Left ventricle myocardium inferior (tissue), 1 donor: ENCODE results near the gene NPB. TPM values are rescaled to one million over a fixed set of nuclear protein-coding genes. Genes with fewer than 3 reads are reported as not detected.

ENCODE experiments used
- DNase-seq: peaks from one replicate; pipeline ENCODE4 v3.0.0-alpha.2; 2020
- H3K27ac ChIP-seq: fragments of 200-600 bp; replicated peaks from 2 replicates; pipeline ENCODE4 v1.8.0; 2021
- H3K27me3 ChIP-seq: fragments of 200-600 bp; 2 replicates; pipeline ENCODE4 v1.8.0; 2021; ENCODE audit warnings: low read depth
- H3K36me3 ChIP-seq: fragments of 200-600 bp; 2 replicates; pipeline ENCODE4 v1.8.0; 2021
- H3K4me1 ChIP-seq: fragments of 200-600 bp; 2 replicates; pipeline ENCODE4 v1.8.0; 2021
- H3K4me3 ChIP-seq: fragments of 200-600 bp; 2 replicates; pipeline ENCODE4 v1.8.0; 2021; ENCODE audit warnings: mild to moderate bottlenecking, moderate library complexity
- H3K9me3 ChIP-seq: fragments of 200-600 bp; replicated peaks from 2 replicates; pipeline ENCODE4 v1.8.0; 2021
- CTCF ChIP-seq: fragments of 200-600 bp; IDR thresholded peaks from 2 replicates; pipeline ENCODE4 v1.8.0; 2021; ENCODE audit warnings: antibody characterized with exemption, mild to moderate bottlenecking, borderline replicate concordance
- intact Hi-C: fragments of 100-400 bp; cut with micrococcal nuclease; formaldehyde crosslinking; loops from one replicate; pipeline ENCODE4 v1.11.0; 2022
- total RNA-seq: library from RNA; stranded (reverse); fragmentation: NEBNext Ultra II Directional; extraction: Animal tissue kit (Norgen Biotek cat#: 25700); gene quantifications from one replicate; pipeline ENCODE4 v1.2.1, GENCODE V29; 2021
- donor health status: DM: no; HTN: yes; CAD: no; lungs with severe emphysema.

NPB gene
- total RNA-seq, 1 donor from 2014 or later = 0.19 TPM

- peaks cover 41% of the 10 kb centered on the region for H3K27me3 ChIP-seq
- intact Hi-C loops = no loop called here
- peaks cover 47% of the 10 kb centered on the region for H3K4me1 ChIP-seq
- peak; percentile 78 for DNase-seq
- H3K36me3 ChIP-seq = no peaks in the 10 kb centered on the region
- no peaks in the 10 kb centered on the region for H3K9me3 ChIP-seq
- peak overlapping the region; percentile 78 for H3K27ac ChIP-seq
- no peak for TF ChIP-seq CTCF
- H3K4me3 ChIP-seq = peak overlapping the region; percentile 28
Measured at GRCh38 chr17:81939881-81940385, 37.9 kb downstream of the NPB start.

DNA sequence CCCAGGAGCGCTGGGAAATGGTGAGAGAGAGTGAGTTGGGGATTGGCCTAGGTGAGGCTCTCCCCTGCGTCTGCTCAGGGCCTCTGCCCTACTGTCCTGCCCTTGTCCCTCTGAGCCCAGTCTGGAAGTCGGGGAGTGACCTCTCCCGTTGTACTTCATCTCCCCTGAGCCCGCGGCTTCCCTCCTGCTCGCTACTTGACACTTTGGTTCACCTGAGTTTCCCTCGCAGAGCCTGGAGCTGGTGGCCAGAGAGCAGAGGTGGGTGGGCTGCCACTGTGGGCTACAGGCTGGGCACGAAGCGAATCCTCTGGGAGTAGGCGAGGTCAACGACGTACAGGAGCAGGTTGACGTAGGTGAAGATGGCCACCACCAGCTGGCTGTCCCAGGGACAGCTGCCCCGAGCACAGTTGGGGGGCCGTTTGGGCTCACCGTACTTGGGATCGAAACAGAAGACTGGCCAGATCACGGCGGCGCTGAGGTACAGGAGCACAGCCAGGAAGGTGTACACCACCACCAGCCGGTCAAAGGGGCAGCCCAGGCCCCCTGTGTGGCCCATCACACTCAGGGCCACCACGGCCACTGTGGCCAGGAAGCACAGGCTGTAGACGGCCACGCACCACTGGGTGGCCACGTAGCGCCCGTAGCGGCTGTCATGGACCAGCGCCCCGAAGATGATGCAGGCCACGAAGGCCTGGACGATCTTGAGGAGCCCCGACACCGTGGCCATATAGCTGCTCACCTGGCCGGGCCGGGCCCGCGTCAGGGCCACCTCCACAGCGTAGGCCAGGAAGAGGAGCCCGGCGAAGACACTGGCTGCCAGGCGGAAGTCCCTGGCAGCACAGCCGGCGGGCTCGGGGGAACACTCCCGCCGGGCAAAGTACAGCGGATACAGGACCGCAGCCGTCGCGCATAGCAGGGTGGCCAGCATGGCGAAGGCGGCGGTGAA lies 38.8 kb downstream of the NPB start:
- no peak for TF ChIP-seq CTCF
- H3K4me1 ChIP-seq = peaks cover 47% of the 10 kb centered on the region
- DNase-seq = no peak
- peak overlapping the region; percentile 64 for H3K4me3 ChIP-seq
- no peaks in the 10 kb centered on the region for H3K9me3 ChIP-seq
- intact Hi-C loops = no loop called here
- H3K36me3 ChIP-seq = no peaks in the 10 kb centered on the region
- H3K27ac ChIP-seq = peak overlapping the region; percentile 78
- H3K27me3 ChIP-seq = peaks cover 42% of the 10 kb centered on the region

DNA sequence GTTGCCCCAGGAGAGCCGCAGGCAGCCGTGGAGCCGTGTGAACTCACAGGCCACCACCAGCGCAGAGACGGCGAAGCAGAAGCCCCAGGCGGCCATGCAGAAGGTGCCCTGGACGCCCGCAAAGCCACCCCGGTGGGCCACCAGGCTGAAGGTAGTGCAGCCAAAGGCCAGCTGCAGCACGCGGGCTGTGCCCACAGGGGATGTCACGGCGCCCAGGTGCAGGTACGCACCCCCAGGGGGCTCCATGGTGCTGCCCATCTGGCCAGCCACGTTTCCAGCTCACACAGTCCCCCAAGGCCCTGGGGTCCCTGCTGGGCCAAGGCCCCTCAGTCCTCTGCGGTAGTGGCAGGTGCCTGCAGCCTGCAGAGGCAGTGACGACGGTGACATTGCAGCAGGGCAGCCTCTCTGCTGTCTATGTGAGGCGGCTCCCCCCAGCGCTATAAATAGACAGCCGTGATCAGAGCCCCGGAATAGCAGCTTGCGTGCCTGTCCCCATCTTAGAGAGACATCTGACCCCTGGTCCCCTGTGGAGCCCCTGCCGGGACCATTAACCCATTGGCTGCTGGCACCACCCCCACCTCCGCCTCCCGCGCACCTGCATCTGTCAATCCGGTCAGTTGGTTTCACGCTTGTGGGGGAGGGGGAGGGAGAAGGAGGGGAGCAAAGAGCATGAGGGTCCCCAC lies 39.6 kb downstream of the NPB start:
- Histone ChIP-seq H3K27ac (peak overlapping the region; percentile 78), H3K27me3 (peaks cover 42% of the 10 kb centered on the region), H3K9me3 (no peaks in the 10 kb centered on the region), H3K4me3 (peak overlapping the region; percentile 64), H3K4me1 (peaks cover 45% of the 10 kb centered on the region), H3K36me3 (no peaks in the 10 kb centered on the region)
- no peak for TF ChIP-seq CTCF
- peak; percentile 61 for DNase-seq
- intact Hi-C loops = no loop called here

- Histone ChIP-seq H3K4me3 (peak overlapping the region; percentile 64), H3K9me3 (no peaks in the 10 kb centered on the region), H3K27ac (peak overlapping the region; percentile 78), H3K27me3 (peaks cover 42% of the 10 kb centered on the region), H3K4me1 (peaks cover 40% of the 10 kb centered on the region), H3K36me3 (no peaks in the 10 kb centered on the region)
- DNase-seq = no peak
- intact Hi-C loops = no loop called here
- no peak for TF ChIP-seq CTCF
Measured at GRCh38 chr17:81942167-81942553, 40.1 kb downstream of the NPB start.

DNA sequence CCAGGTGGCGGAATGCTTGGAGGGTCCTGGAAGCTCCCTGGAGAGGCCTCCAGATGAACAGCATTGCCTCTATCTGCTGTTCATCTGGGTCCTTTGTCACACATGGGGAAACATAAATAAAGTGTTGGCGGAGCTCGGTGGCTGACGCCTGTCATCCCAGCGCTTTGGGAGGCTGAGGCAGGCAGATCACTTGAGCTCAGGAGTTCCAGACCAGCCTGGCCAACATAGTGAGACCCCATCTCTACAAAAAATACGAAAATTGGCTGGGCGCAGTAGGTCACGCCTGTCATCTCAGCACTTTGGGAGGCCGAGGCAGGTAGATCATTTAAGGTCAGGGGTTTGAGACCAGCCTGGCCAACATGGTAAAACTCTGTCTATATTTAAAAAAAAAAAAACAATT lies 42.8 kb downstream of the NPB start:
- no peak overlapping the region for H3K4me3 ChIP-seq
- no peak for DNase-seq
- no peaks in the 10 kb centered on the region for H3K9me3 ChIP-seq
- H3K27ac ChIP-seq = no peak overlapping the region
- intact Hi-C loops = no loop called here
- H3K27me3 ChIP-seq = peaks cover 34% of the 10 kb centered on the region
- H3K4me1 ChIP-seq = peaks cover 18% of the 10 kb centered on the region
- no peaks in the 10 kb centered on the region for H3K36me3 ChIP-seq
- TF ChIP-seq CTCF = no peak
